GM23248 (cell line): ENCODE results near the gene SETD5. TPM values are rescaled to one million over a fixed set of nuclear protein-coding genes. Genes with fewer than 3 reads are reported as not detected.

Experiments
- DNase-seq: peaks from one replicate; pipeline ENCODE4 v3.0.0-alpha.2; 2015
- H2AFZ ChIP-seq: fragments of 200-600 bp; sonication (generic); 2 replicates; pipeline ENCODE4 v1.6.1; 2016; ENCODE audit warnings: antibody characterized with exemption
- H3F3A ChIP-seq: fragments of 200-600 bp; sonication (generic); 2 replicates; pipeline ENCODE4 v1.6.1; 2016; ENCODE audit warnings: mild to moderate bottlenecking, antibody characterized with exemption, mixed run types; ENCODE audit not compliant: insufficient read depth
- H3K27ac ChIP-seq: fragments of 200-600 bp; sonication (generic); 2 replicates; pipeline ENCODE4 v1.5.1; 2016; ENCODE audit warnings: mild to moderate bottlenecking
- H3K27me3 ChIP-seq: fragments of 200-600 bp; sonication (generic); replicated peaks from 2 replicates; pipeline ENCODE4 v1.6.1; 2016; ENCODE audit warnings: mild to moderate bottlenecking; ENCODE audit not compliant: insufficient read depth
- H3K36me3 ChIP-seq: fragments of 200-600 bp; sonication (generic); 2 replicates; pipeline ENCODE4 v1.6.1; 2016; ENCODE audit warnings: low read depth, mild to moderate bottlenecking
- H3K4me1 ChIP-seq: fragments of 200-600 bp; sonication (generic); 2 replicates; pipeline ENCODE4 v1.6.1; 2016; ENCODE audit warnings: mild to moderate bottlenecking; ENCODE audit not compliant: insufficient read depth
- H3K4me2 ChIP-seq: fragments of 200-600 bp; sonication (generic); one replicate; pipeline ENCODE4 v1.6.1; 2016; ENCODE audit warnings: mild to moderate bottlenecking; ENCODE audit not compliant: unreplicated experiment
- H3K4me3 ChIP-seq: fragments of 200-600 bp; sonication (generic); 2 replicates; pipeline ENCODE4 v1.5.1; 2016; ENCODE audit warnings: mild to moderate bottlenecking
- H3K79me2 ChIP-seq: fragments of 200-600 bp; sonication (generic); 2 replicates; pipeline ENCODE4 v1.6.1; 2016; ENCODE audit warnings: mild to moderate bottlenecking; ENCODE audit not compliant: insufficient read depth
- H3K9ac ChIP-seq: fragments of 200-600 bp; sonication (generic); 2 replicates; pipeline ENCODE4 v1.6.1; 2016; ENCODE audit warnings: mild to moderate bottlenecking
- H3K9me2 ChIP-seq: fragments of 200-600 bp; sonication (generic); 2 replicates; pipeline ENCODE4 v1.6.1; 2016; ENCODE audit warnings: mixed run types, mild to moderate bottlenecking, moderate library complexity; ENCODE audit not compliant: insufficient read depth
- H3K9me3 ChIP-seq: fragments of 200-600 bp; sonication (generic); one replicate; pipeline ENCODE4 v1.6.1; 2017; ENCODE audit warnings: low read depth
- H4K20me1 ChIP-seq: fragments of 200-600 bp; sonication (generic); 2 replicates; pipeline ENCODE4 v1.6.0; 2016; ENCODE audit not compliant: insufficient read depth
- EZH2 ChIP-seq: fragments of 200-600 bp; sonication (generic); IDR thresholded peaks from 2 replicates; pipeline ENCODE4 v1.6.1; 2018; ENCODE audit warnings: antibody characterized with exemption, mild to moderate bottlenecking; ENCODE audit not compliant: insufficient read depth, poor library complexity, severe bottlenecking
- EZH2phosphoT487 ChIP-seq: fragments of 200-600 bp; sonication (generic); IDR thresholded peaks from 2 replicates; pipeline ENCODE4 v1.6.1; 2018; ENCODE audit warnings: antibody characterized with exemption, moderate library complexity, mild to moderate bottlenecking, low read depth; ENCODE audit not compliant: insufficient read depth
- WGBS, 2 experiments: methylation state at CpG; one replicate each; pipeline ENCODE4 v1.1.6; 2015 to 2017; ENCODE audit warnings: low lambda C conversion rate in 2 of 2, low coverage in 1 of 2; ENCODE audit errors: missing lambda C conversion rate in 2 of 2; 5-methylcytosine and 5-hydroxymethylcytosine counted together
- in situ Hi-C: fragments of 300-500 bp; cut with MboI; formaldehyde crosslinking; loops from 2 replicates; pipeline ENCODE4 v1.15.0; 2020
- polyA plus RNA-seq: library from polyadenylated mRNA; unstranded; fragments of >200 nt; fragmentation: Nextera tagmentation; extraction: Ambion mirVana; gene quantifications from 2 replicates; pipeline ENCODE4 v1.2.1, GENCODE V29; 2016
- total RNA-seq: library from RNA; depleted of rRNA; stranded (reverse); fragments of >200 nt; shearing (Covaris generic); gene quantifications from 2 replicates; pipeline ENCODE4 v1.2.3, GENCODE V29; 2014

Gene SETD5
- total and polyA plus RNA-seq, 2 experiments from 2014 or later, result 35.0 to 45.0 TPM

DNA sequence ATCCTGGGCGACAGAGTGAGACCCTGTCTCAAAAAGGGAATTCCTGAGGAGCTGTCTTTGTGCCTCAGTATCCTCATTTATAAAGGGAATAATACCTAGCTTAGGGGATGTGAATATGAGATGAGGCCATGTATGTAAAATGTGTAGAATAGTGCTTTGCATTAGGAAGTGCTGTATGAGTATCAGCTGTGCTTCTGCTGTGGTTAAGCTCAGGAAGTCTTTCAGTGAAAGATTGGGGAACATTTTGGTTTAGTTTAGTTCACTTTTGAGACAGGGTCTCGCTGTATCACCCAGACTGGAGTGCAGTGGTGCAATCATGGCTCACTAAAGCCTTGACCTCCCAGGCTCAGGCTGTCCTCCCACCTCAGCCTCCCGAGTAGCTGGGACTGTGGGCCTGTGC, 23.9 kb upstream of the SETD5 start:
- in situ Hi-C loops, result loop anchor here (25.0 kb wide), 1 partner anchor 289 kb away; no protein-coding TSS in a partner anchor
- no peak overlapping the region for H3K9ac ChIP-seq
- TF ChIP-seq EZH2phosphoT487 (no peak), EZH2 (no peak)

DNA sequence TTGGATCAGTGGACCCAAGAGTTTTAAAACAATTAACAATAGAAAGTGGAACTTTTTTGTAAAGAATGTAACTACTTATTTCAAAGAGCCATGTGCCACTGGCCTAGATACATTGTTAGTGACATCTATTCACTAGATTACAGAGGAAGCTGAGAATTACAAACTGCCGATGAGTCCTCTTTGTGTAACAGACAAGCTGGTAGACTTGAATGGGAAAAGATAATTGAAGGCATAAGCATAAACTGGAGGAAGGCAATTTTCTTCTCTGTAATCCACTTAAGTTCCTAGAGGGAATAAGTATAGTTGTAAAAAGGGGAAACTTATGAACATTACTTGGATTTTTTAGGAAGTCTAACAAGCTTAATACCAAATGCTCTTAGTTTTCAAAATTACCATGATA, 19.4 kb upstream of the SETD5 start:
- H3K9me2 ChIP-seq, result no peaks in the 10 kb centered on the region
- no peak overlapping the region for H2AFZ ChIP-seq
- no peak overlapping the region for H3K27ac ChIP-seq
- peaks cover 50% of the 10 kb centered on the region for H3F3A ChIP-seq
- no peak overlapping the region for H3K4me3 ChIP-seq
- peaks cover 33% of the 10 kb centered on the region; the same call in 1 of the 2 replicates for H3K79me2 ChIP-seq
- no peak overlapping the region for H3K4me2 ChIP-seq
- WGBS, 2 experiments, result 100% methylated on average over 1 of the region's 1 CpG
- no peak for DNase-seq
- in situ Hi-C loops, result no loop called here
- H4K20me1 ChIP-seq, result no peaks in the 10 kb centered on the region
- H3K4me1 ChIP-seq, result no peaks in the 10 kb centered on the region
- no peak overlapping the region for H3K9ac ChIP-seq
- H3K27me3 ChIP-seq, result no peaks in the 10 kb centered on the region
- TF ChIP-seq EZH2phosphoT487 (no peak), EZH2 (no peak)
- H3K36me3 ChIP-seq, result peaks cover 51% of the 10 kb centered on the region
- no peaks in the 10 kb centered on the region for H3K9me3 ChIP-seq

More for the DNA sequence above, 23.9 kb upstream of the SETD5 start:
- no peaks in the 10 kb centered on the region for H3K9me3 ChIP-seq
- H3K4me3 ChIP-seq, result no peak overlapping the region
- DNase-seq, result no peak
- 95 to 96% methylated on average over 3 of the region's 3 CpGs for WGBS, 2 experiments
- peaks cover 51% of the 10 kb centered on the region for H3K79me2 ChIP-seq
- no peak overlapping the region for H2AFZ ChIP-seq
- H3K9me2 ChIP-seq, result no peaks in the 10 kb centered on the region
- no peak overlapping the region for H3K27ac ChIP-seq
- H3K36me3 ChIP-seq, result peaks cover 65% of the 10 kb centered on the region
- peaks cover 13% of the 10 kb centered on the region; the same call in 1 of the 2 replicates for H3F3A ChIP-seq
- no peak overlapping the region for H3K4me2 ChIP-seq
- no peaks in the 10 kb centered on the region for H4K20me1 ChIP-seq
- H3K4me1 ChIP-seq, result no peaks in the 10 kb centered on the region
- no peaks in the 10 kb centered on the region for H3K27me3 ChIP-seq

- H3K4me1 ChIP-seq, result no peaks in the 10 kb centered on the region
- peaks cover 55% of the 10 kb centered on the region for H3K36me3 ChIP-seq
- no peak overlapping the region for H3K9ac ChIP-seq
- H3K79me2 ChIP-seq, result peaks cover 25% of the 10 kb centered on the region; the same call in 1 of the 2 replicates
- H3K4me3 ChIP-seq, result no peak overlapping the region
- no peak overlapping the region for H3K27ac ChIP-seq
- H3K27me3 ChIP-seq, result no peaks in the 10 kb centered on the region
- no peak overlapping the region for H2AFZ ChIP-seq
- TF ChIP-seq EZH2 (no peak), EZH2phosphoT487 (no peak)
- DNase-seq, result no peak
- no peak overlapping the region for H3K4me2 ChIP-seq
- no peaks in the 10 kb centered on the region for H3K9me2 ChIP-seq
- no peaks in the 10 kb centered on the region for H4K20me1 ChIP-seq
- in situ Hi-C loops, result no loop called here
- WGBS, 2 experiments, result 55 to 59% methylated on average over 4 of the region's 4 CpGs
- peaks cover 63% of the 10 kb centered on the region for H3F3A ChIP-seq
- H3K9me3 ChIP-seq, result no peaks in the 10 kb centered on the region
These were observed 18.1 kb upstream of the SETD5 start for GRCh38 chr3:9379327-9379726.

GRCh38 chr3:9380014-9380413, 17.4 kb upstream of the SETD5 start:
- Histone ChIP-seq H3F3A (peaks cover 70% of the 10 kb centered on the region), H3K4me1 (peaks cover 5% of the 10 kb centered on the region), H2AFZ (no peak overlapping the region), H3K9me3 (no peaks in the 10 kb centered on the region), H3K27ac (no peak overlapping the region), H3K9ac (no peak overlapping the region), H3K36me3 (peaks cover 55% of the 10 kb centered on the region), H3K79me2 (peaks cover 20% of the 10 kb centered on the region; the same call in 1 of the 2 replicates), H4K20me1 (no peaks in the 10 kb centered on the region), H3K4me3 (no peak overlapping the region), H3K9me2 (no peaks in the 10 kb centered on the region), H3K4me2 (no peak overlapping the region), H3K27me3 (no peaks in the 10 kb centered on the region)
- 85 to 91% methylated on average over 3 of the region's 3 CpGs for WGBS, 2 experiments
- TF ChIP-seq EZH2 (no peak), EZH2phosphoT487 (no peak)
- in situ Hi-C loops, result no loop called here
- DNase-seq, result no peak
